Gastrocnemius medialis (tissue), 4 donors: Measurements from ENCODE around the gene PIAS1.

ENCODE experiments used
- CTCF ChIP-seq, 5 experiments: fragments of 450-650 bp in 3 of 5; fragments of 200-600 bp in 2 of 5; sonication (generic) in 2 of 5; IDR thresholded peaks in 4 of 5; conservative IDR thresholded peaks in 1 of 5; 1 replicate in 4 of 5; 2 replicates in 1 of 5; pipeline ENCODE4 v1.5.1; 2016 to 2019; ENCODE audit warnings: antibody characterized with exemption in 5 of 5, mild to moderate bottlenecking in 3 of 5, moderate library complexity in 3 of 5
- POLR2A ChIP-seq, 2 donors: fragments of 450-650 bp; IDR thresholded peaks; one replicate each; pipeline ENCODE4 v1.6.1; 2017; ENCODE audit warnings: antibody characterized with exemption in 2 of 2, mild to moderate bottlenecking in 2 of 2, moderate library complexity in 2 of 2

GRCh38 chr15:68151277-68151676, 97.2 kb downstream of the PIAS1 start:
- TF ChIP-seq CTCF (IDR thresholded peaks at IDR 0.05 in 4 of 5, conservative IDR thresholded peaks at IDR 0.05 in 1 of 5): no peak
- TF ChIP-seq POLR2A (IDR thresholded peaks at IDR 0.05): no peak
